Measurements from ENCODE around the gene KLHL3.

DNA sequence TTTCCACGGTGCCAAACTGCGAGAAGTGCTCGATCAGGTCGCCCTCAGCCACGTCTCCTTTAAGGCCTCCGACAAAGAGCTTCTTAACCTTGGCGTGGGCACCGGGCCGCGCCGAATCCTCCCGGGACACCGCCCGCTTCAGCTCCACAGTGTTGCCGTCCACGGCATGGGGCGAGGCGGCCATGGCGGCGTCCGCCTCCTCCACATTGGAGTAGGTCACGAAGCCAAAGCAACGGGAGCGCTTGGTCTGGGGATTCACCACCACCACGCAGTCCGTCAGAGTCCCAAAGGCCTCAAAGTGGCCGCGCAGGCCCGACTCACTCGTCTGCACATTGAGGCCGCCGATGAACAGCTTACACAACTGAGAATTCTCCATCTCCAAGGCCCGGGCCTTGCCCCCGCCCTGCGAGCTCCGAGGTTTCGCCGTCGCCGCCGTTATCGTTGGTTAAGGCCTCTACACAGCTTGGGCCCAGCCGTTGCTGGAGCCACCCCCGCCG, 17.9 kb upstream of the KLHL3 start:
- TF ChIP-seq, protein P1, sequence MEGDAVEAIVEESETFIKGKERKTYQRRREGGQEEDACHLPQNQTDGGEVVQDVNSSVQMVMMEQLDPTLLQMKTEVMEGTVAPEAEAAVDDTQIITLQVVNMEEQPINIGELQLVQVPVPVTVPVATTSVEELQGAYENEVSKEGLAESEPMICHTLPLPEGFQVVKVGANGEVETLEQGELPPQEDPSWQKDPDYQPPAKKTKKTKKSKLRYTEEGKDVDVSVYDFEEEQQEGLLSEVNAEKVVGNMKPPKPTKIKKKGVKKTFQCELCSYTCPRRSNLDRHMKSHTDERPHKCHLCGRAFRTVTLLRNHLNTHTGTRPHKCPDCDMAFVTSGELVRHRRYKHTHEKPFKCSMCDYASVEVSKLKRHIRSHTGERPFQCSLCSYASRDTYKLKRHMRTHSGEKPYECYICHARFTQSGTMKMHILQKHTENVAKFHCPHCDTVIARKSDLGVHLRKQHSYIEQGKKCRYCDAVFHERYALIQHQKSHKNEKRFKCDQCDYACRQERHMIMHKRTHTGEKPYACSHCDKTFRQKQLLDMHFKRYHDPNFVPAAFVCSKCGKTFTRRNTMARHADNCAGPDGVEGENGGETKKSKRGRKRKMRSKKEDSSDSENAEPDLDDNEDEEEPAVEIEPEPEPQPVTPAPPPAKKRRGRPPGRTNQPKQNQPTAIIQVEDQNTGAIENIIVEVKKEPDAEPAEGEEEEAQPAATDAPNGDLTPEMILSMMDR (IDR thresholded peaks at IDR 0.05) = no peak
- TF ChIP-seq POLR2A (IDR thresholded peaks at IDR 0.05) = no peak
